A549 treated with DMSO at 1 μM for 4 hours (cell line): ENCODE measurements around the gene PKN3. TPM values are rescaled to one million over a fixed set of nuclear protein-coding genes. Genes with fewer than 3 reads are reported as not detected.

Experiments used
- total RNA-seq: library from RNA; stranded (reverse); fragments of 200-300 nt; extraction: Qiagen RNA extraction; gene quantifications from 5 replicates; pipeline ENCODE4 v1.2.3, GENCODE V29; 2022; ENCODE audit warnings: low read depth

Gene PKN3
- total RNA-seq: 13.6 to 18.9 TPM (median 15.3 TPM) in 5 replicates

GRCh38 chr9:128702445-128702948 is at the start of gene PKN3:
Gene PKN3, plus strand, starts transcription at chr9:128702503. Its CDS starts 413 bp downstream, at chr9:128702916.

GRCh38 chr9:128656416-128657343 is 45.6 kb upstream of the PKN3 start, which contains the start of gene DYNC2I2:
Gene DYNC2I2, minus strand, starts transcription at chr9:128656847. Its CDS starts 121 bp downstream, at chr9:128656726.

GRCh38 chr9:128688501-128689292 is 13.6 kb upstream of the PKN3 start, which contains the start of gene SET:
Gene SET, plus strand, starts transcription at chr9:128689222. Its CDS starts 361 bp downstream, at chr9:128689583.

GRCh38 chr9:128723866-128724743 is 21.8 kb downstream of the PKN3 start, which contains the start of gene ZDHHC12:
Gene ZDHHC12, minus strand, starts transcription at chr9:128724127. Its CDS starts 34 bp downstream, at chr9:128724093.

Other genes starting within 250 kb of the PKN3 start
- 28.0 to 34.2 TPM (median 30.7 TPM) in 5 replicates for gene ODF2, start 246.5 kb upstream of the PKN3 start, total RNA-seq
- 27.7 to 36.5 TPM (median 33.9 TPM) in 5 replicates for gene GLE1, start 197.8 kb upstream of the PKN3 start, total RNA-seq
- 130 to 158 TPM (median 152 TPM) in 5 replicates for gene SPTAN1, start 149.9 kb upstream of the PKN3 start, total RNA-seq
- gene DYNC2I2, start 45.7 kb upstream of the PKN3 start, total RNA-seq: 94.8 to 144 TPM (median 126 TPM) in 5 replicates
- 434 to 477 TPM (median 439 TPM) in 5 replicates for gene SET, start 13.3 kb upstream of the PKN3 start, total RNA-seq
- gene ZDHHC12, start 21.6 kb downstream of the PKN3 start, total RNA-seq: 66.4 to 91.1 TPM (median 77.5 TPM) in 5 replicates
- gene ZER1, start 69.4 kb downstream of the PKN3 start, total RNA-seq: 13.2 to 17.7 TPM (median 15.3 TPM) in 5 replicates
- gene TBC1D13, start 84.8 kb downstream of the PKN3 start, total RNA-seq: 19.1 to 22.6 TPM (median 21.2 TPM) in 5 replicates
- gene ENDOG, start 116.0 kb downstream of the PKN3 start, total RNA-seq: 13.9 to 28.9 TPM (median 26.9 TPM) in 5 replicates
- 18.9 to 46.7 TPM (median 43.2 TPM) in 5 replicates for gene SPOUT1, start 127.3 kb downstream of the PKN3 start, total RNA-seq
- 7.5 to 10.3 TPM (median 8.9 TPM) in 5 replicates for gene KYAT1, start 179.4 kb downstream of the PKN3 start, total RNA-seq
- 39.2 to 44.4 TPM (median 44.0 TPM) in 5 replicates for gene LRRC8A, start 179.6 kb downstream of the PKN3 start, total RNA-seq
- 0.17 TPM in 1 of 5 replicates, not detected in the others for gene PHYHD1, start 218.5 kb downstream of the PKN3 start, total RNA-seq
- gene DOLK, start 245.1 kb downstream of the PKN3 start, total RNA-seq: 31.6 to 38.3 TPM (median 34.6 TPM) in 5 replicates
- 35.1 to 46.4 TPM (median 41.6 TPM) in 5 replicates for gene NUP188, start 245.2 kb downstream of the PKN3 start, total RNA-seq